Ovary (tissue), 9 donors: Measurements from ENCODE around the gene CTSG. TPM values are rescaled to one million over a fixed set of nuclear protein-coding genes. Genes with fewer than 3 reads are reported as not detected.

Experiments
- DNase-seq, 5 donors: peaks; one replicate each; pipeline ENCODE4 v3.0.0-alpha.2; 2019 to 2020
- H3K27ac ChIP-seq, 2 donors: fragments of 200-600 bp; one replicate each; pipeline versions ENCODE4 v1.5.1 to v1.8.0; 2019 to 2022
- H3K27me3 ChIP-seq: fragments of 200-600 bp; one replicate; pipeline ENCODE4 v1.8.0; 2022
- H3K36me3 ChIP-seq: fragments of 200-600 bp; sonication (generic); one replicate; pipeline ENCODE4 v1.5.1; 2019
- H3K4me1 ChIP-seq: one replicate; pipeline ENCODE4 v1.8.1; 2013; ENCODE audit warnings: mild to moderate bottlenecking, moderate library complexity; ENCODE audit not compliant: insufficient read depth
- H3K4me3 ChIP-seq: fragments of 200-600 bp; sonication (generic); one replicate; pipeline ENCODE4 v1.5.1; 2017
- H3K9me3 ChIP-seq, 2 donors: fragments of 200-600 bp in 1 of 2; sonication (generic) in 1 of 2; one replicate each; pipeline versions ENCODE4 v1.5.1 to v1.8.1; 2013 to 2019; ENCODE audit warnings: mild to moderate bottlenecking in 1 of 2, moderate library complexity in 1 of 2
- CTCF ChIP-seq, 3 donors: fragments of 450-650 bp in 2 of 3; fragments of 200-600 bp in 1 of 3; IDR thresholded peaks; one replicate each; pipeline versions ENCODE4 v1.5.1 to v1.8.0; 2016 to 2022; ENCODE audit warnings: antibody characterized with exemption in 3 of 3, mild to moderate bottlenecking in 1 of 3
- EP300 ChIP-seq: sonication (generic); formaldehyde crosslinking; IDR thresholded peaks from one replicate; pipeline ENCODE4 v1.6.1; 2017; ENCODE audit warnings: antibody characterized with exemption
- POLR2A ChIP-seq: fragments of 450-650 bp; IDR thresholded peaks from one replicate; pipeline ENCODE4 v1.6.1; 2017; ENCODE audit warnings: antibody characterized with exemption, mild to moderate bottlenecking, moderate library complexity
- WGBS, 3 donors: extraction: QIAGEN DNeasy Blood & Tissue Kit in 1 of 3; methylation state at CpG; one replicate each; pipeline versions ENCODE4 v1.1.5 to v1.1.7; 2013 to 2017; 5-methylcytosine and 5-hydroxymethylcytosine counted together
- intact Hi-C, 4 donors: fragments of 100-400 bp; cut with DNase I; formaldehyde crosslinking; loops; one replicate each; pipeline versions ENCODE4 v1.11.0 to v1.15.1; 2022 to 2023
- polyA plus RNA-seq, 2 donors: library from polyadenylated mRNA; stranded (reverse); fragments of 200-250 nt in 1 of 2; fragments of 350-450 nt in 1 of 2; fragmentation: Illumina TruSeq in 1 of 2; extraction: RNeasy Lipid Tissue Mini Kit (QIAGEN cat#74804) in 1 of 2; gene quantifications; one replicate each; pipeline ENCODE4 v1.2.3, GENCODE V29; 2013 to 2014
- total RNA-seq, 7 donors: library from RNA; depleted of rRNA in 2 of 7; stranded (reverse); fragments of >200 nt in 2 of 7; fragmentation: NEBNext Ultra II Directional in 3 of 7; extraction: Animal tissue kit (Norgen Biotek cat#: 25700) in 3 of 7; gene quantifications; one replicate each; pipeline versions ENCODE4 v1.1.0 to v1.2.4, GENCODE V29; 2016 to 2023
- donor health status: DM: no; HTN: no; CAD: no; lungs with moderate emphysema.
- donor health status: DM: no; HTN: no; CAD: no.
- donor health status: Bipolar disorder and iron deficiency.
- donor health status: DM: yes; HTN: yes; CAD: no.
- donor health status: DM: no; HTN: no; CAD: no.
- donor health status: DM: yes; HTN: yes; CAD: no.

Gene CTSG
- total and polyA plus RNA-seq, 9 donors, result 0.34 to 7.5 (median 1.3) TPM; not detected in 3

GRCh38 chr14:24578558-24578957, 2.5 kb upstream of the CTSG start:
- Histone ChIP-seq H3K27ac (no peak overlapping the region), H3K4me1 (no peaks in the 10 kb centered on the region), H3K36me3 (no peaks in the 10 kb centered on the region), H3K4me3 (no peak overlapping the region), H3K9me3 (peaks cover 0 to 10% of the 10 kb centered on the region in 2 donors), H3K27me3 (no peaks in the 10 kb centered on the region)
- 48 to 62% (median 55%) methylated on average over 2 of the region's 2 CpGs for WGBS, 3 donors
- TF ChIP-seq POLR2A (no peak), EP300 (no peak), CTCF (IDR thresholded peaks at IDR 0.05) (no peak)
- intact Hi-C loops, result no loop called here
- no peak for DNase-seq

- 73 to 78% (median 77%) methylated on average over 5 of the region's 5 CpGs for WGBS, 3 donors
- TF ChIP-seq CTCF (IDR thresholded peaks at IDR 0.05) (no peak), EP300 (no peak), POLR2A (no peak)
- no peak for DNase-seq
- H3K9me3 ChIP-seq, result peaks cover 0 to 10% of the 10 kb centered on the region in 2 donors
- no peaks in the 10 kb centered on the region for H3K27me3 ChIP-seq
- no peak overlapping the region for H3K27ac ChIP-seq
- H3K4me1 ChIP-seq, result no peaks in the 10 kb centered on the region
- H3K4me3 ChIP-seq, result no peak overlapping the region
- no peaks in the 10 kb centered on the region for H3K36me3 ChIP-seq
- intact Hi-C loops, result no loop called here
Measured at GRCh38 chr14:24576771-24577170, 721 bp upstream of the CTSG start.

GRCh38 chr14:24574206-24574774, 1.8 kb downstream of the CTSG start:
- WGBS, 3 donors, result 75 to 83% (median 78%) methylated on average over 27 of the region's 27 CpGs
- no peak for DNase-seq
- H3K27me3 ChIP-seq, result no peaks in the 10 kb centered on the region
- H3K36me3 ChIP-seq, result no peaks in the 10 kb centered on the region
- intact Hi-C loops, result no loop called here
- H3K9me3 ChIP-seq, result peaks cover 0 to 10% of the 10 kb centered on the region in 2 donors
- no peak overlapping the region for H3K27ac ChIP-seq
- H3K4me1 ChIP-seq, result no peaks in the 10 kb centered on the region
- no peak for TF ChIP-seq CTCF (IDR thresholded peaks at IDR 0.05)
- no peak for TF ChIP-seq EP300
- TF ChIP-seq POLR2A, result no peak
- H3K4me3 ChIP-seq, result no peak overlapping the region

- no peaks in the 10 kb centered on the region for H3K4me1 ChIP-seq
- H3K9me3 ChIP-seq, result no peaks in the 10 kb centered on the region
- no peak overlapping the region for H3K27ac ChIP-seq
- intact Hi-C loops, result no loop called here
- no peak for DNase-seq
- no peak overlapping the region for H3K4me3 ChIP-seq
- WGBS, 3 donors, result 56 to 65% (median 58%) methylated on average over 2 of the region's 2 CpGs
- TF ChIP-seq EP300, result no peak
- TF ChIP-seq POLR2A, result no peak
- TF ChIP-seq CTCF (IDR thresholded peaks at IDR 0.05), result no peak
- no peaks in the 10 kb centered on the region for H3K27me3 ChIP-seq
- H3K36me3 ChIP-seq, result no peaks in the 10 kb centered on the region
Measured at GRCh38 chr14:24566318-24566717, 9.7 kb downstream of the CTSG start.
